Stomach (tissue), 9 donors: ENCODE measurements around the gene PRDM5. TPM values are rescaled to one million over a fixed set of nuclear protein-coding genes. Genes with fewer than 3 reads are reported as not detected.

Experiments
- DNase-seq, 2 donors: peaks; one replicate each; pipeline versions ENCODE4 v3.0.0 to v3.0.0-alpha.2; 2013 to 2019
- H3K27ac ChIP-seq, 5 donors: fragments of 200-600 bp in 4 of 5; sonication (generic) in 4 of 5; one replicate each; pipeline ENCODE4 v1.5.1; 2013 to 2019; ENCODE audit warnings: mild to moderate bottlenecking in 1 of 5, moderate library complexity in 1 of 5
- H3K27me3 ChIP-seq, 3 donors: fragments of 200-600 bp; sonication (generic); one replicate each; pipeline ENCODE4 v1.5.1; 2017 to 2019; ENCODE audit warnings: mixed run types in 1 of 3
- H3K36me3 ChIP-seq, 4 donors: fragments of 200-600 bp; sonication (generic); 1 replicate in 3 of 4; 2 replicates in 1 of 4; pipeline ENCODE4 v1.5.1; 2016 to 2019
- H3K4me1 ChIP-seq, 4 donors: fragments of 200-600 bp; sonication (generic); one replicate each; pipeline ENCODE4 v1.5.1; 2016 to 2019
- H3K4me3 ChIP-seq, 4 donors: fragments of 200-600 bp; sonication (generic) in 3 of 4; one replicate each; pipeline ENCODE4 v1.5.1; 2016 to 2019; ENCODE audit warnings: mild to moderate bottlenecking in 1 of 4
- H3K9me3 ChIP-seq, 4 donors: fragments of 200-600 bp; sonication (generic); one replicate each; pipeline ENCODE4 v1.5.1; 2016 to 2019
- CTCF ChIP-seq, 7 experiments: fragments of 450-650 bp in 4 of 7; fragments of 200-600 bp in 3 of 7; sonication (generic) in 3 of 7; IDR thresholded peaks; one replicate each; pipeline ENCODE4 v1.5.1; 2016 to 2019; ENCODE audit warnings: antibody characterized with exemption in 7 of 7, control low read depth in 2 of 7, mild to moderate bottlenecking in 1 of 7
- EP300 ChIP-seq: sonication (generic); formaldehyde crosslinking; IDR thresholded peaks from one replicate; pipeline ENCODE4 v1.6.1; 2017; ENCODE audit warnings: antibody characterized with exemption
- POLR2A ChIP-seq, 4 donors: fragments of 450-650 bp; IDR thresholded peaks; one replicate each; pipeline ENCODE4 v1.6.1; 2016; ENCODE audit warnings: antibody characterized with exemption in 4 of 4, control low read depth in 2 of 4, mild to moderate bottlenecking in 1 of 4, moderate library complexity in 1 of 4
- POLR2AphosphoS5 ChIP-seq, 3 donors: sonication (generic); formaldehyde crosslinking; IDR thresholded peaks; one replicate each; pipeline ENCODE4 v1.6.1; 2016; ENCODE audit warnings: antibody characterized with exemption in 3 of 3
- WGBS, 5 donors: extraction: QIAGEN DNeasy Blood & Tissue Kit in 3 of 5; methylation state at CpG; one replicate each; pipeline versions ENCODE4 v1.1.5 to v1.1.7; 2013 to 2018; 5-methylcytosine and 5-hydroxymethylcytosine counted together
- intact Hi-C: fragments of 100-400 bp; cut with DNase I; formaldehyde crosslinking; loops from one replicate; pipeline ENCODE4 v1.15.1; 2023; ENCODE audit warnings: low total_unique reads
- polyA plus RNA-seq, 3 donors: library from polyadenylated mRNA; stranded (reverse); fragments of 200-250 nt; gene quantifications; one replicate each; pipeline ENCODE4 v1.2.3, GENCODE V29; 2013
- total RNA-seq, 5 donors: library from RNA; depleted of rRNA; stranded (reverse); fragments of >200 nt; gene quantifications; one replicate each; pipeline versions ENCODE4 v1.1.0 to v1.2.3, GENCODE V29; 2014 to 2016
- donor health status: healthy with polysubstance abuse.
- donor health status: Bipolar disorder and iron deficiency.
- donor health status: healthy.

Gene PRDM5
- total and polyA plus RNA-seq, 8 donors: 1.5 to 64.7 (median 10.7) TPM

DNA sequence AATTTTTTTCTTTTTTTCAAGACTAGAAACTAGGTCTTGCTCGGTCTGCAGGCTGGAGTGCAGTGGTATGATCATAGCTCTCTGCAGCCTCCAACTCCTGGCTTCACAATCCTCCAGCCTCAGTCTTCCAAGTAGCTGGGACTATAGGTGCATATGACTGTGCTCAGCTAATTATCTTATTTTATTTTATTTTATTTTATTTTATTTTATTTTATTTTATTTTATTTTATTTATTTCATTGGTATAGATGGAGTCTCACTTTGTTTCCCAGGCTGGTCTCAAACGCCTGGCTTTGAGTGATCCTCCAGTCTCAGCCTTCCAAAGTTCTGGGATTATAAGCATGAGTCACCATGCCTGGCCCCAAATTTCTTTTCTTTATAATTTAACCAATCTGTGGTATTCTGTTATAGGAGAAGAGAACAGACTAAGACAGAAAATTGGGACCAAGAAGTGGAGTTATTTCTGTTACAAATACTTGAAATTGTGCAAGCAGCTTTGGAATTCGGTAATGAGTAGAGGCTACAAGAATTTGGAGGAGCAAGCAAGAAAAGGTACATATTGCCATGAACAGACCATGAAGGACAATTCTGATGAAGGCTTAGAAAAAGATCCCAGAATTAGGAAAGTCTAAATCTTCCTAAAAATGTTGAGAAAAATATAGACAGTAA lies 4.0 kb upstream of the PRDM5 start:
- WGBS, 5 donors: 88 to 98% (median 90%) methylated on average over 3 of the region's 3 CpGs

DNA sequence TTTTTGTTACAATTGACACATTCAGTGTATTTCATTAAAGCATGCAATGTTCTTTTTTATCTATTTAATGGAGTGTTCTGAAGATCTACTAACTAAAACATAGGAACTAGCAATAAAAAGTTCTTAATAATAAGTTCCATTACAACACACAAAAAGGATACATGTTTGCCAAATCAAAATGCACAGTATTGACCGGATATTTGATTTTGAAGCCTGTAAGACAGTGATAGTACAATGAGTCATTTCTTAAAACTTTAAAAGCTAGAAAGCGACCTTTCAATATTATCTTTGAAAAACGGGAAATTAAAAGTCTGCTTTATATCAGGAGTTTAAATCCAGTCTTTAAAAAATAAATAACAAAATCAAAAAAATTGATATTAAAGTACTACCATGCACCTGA lies 2.4 kb upstream of the PRDM5 start:
- no peaks in the 10 kb centered on the region for H3K36me3 ChIP-seq
- 70 to 88% (median 85%) methylated on average over 3 of the region's 3 CpGs for WGBS, 5 donors
- no peak for DNase-seq
- TF ChIP-seq CTCF (IDR thresholded peaks at IDR 0.05) (no peak), POLR2AphosphoS5 (IDR thresholded peaks at IDR 0.05) (no peak), EP300 (no peak), POLR2A (IDR thresholded peaks at IDR 0.05) (no peak)
- no peak overlapping the region for H3K4me3 ChIP-seq
- H3K27me3 ChIP-seq: peaks cover 0 to 13% (median 0%) of the 10 kb centered on the region in 3 donors
- H3K9me3 ChIP-seq: no peaks in the 10 kb centered on the region
- H3K4me1 ChIP-seq: peaks cover 0 to 28% (median 12%) of the 10 kb centered on the region in 4 donors
- no peak overlapping the region for H3K27ac ChIP-seq
- intact Hi-C loops: no loop called here

More for the DNA sequence above, 4.0 kb upstream of the PRDM5 start:
- intact Hi-C loops: no loop called here
- DNase-seq: no peak
- H3K27me3 ChIP-seq: peaks cover 0 to 13% (median 0%) of the 10 kb centered on the region in 3 donors
- no peak for TF ChIP-seq EP300
- no peak for TF ChIP-seq POLR2AphosphoS5 (IDR thresholded peaks at IDR 0.05)
- no peak for TF ChIP-seq POLR2A (IDR thresholded peaks at IDR 0.05)
- no peak for TF ChIP-seq CTCF (IDR thresholded peaks at IDR 0.05)
- H3K9me3 ChIP-seq: no peaks in the 10 kb centered on the region
- H3K4me1 ChIP-seq: peaks cover 0 to 15% (median 6%) of the 10 kb centered on the region in 4 donors
- H3K27ac ChIP-seq: no peak overlapping the region
- no peak overlapping the region for H3K4me3 ChIP-seq
- no peaks in the 10 kb centered on the region for H3K36me3 ChIP-seq

- H3K4me3 ChIP-seq: peak overlapping the region; percentile 75 to 81 (median 77)
- H3K36me3 ChIP-seq: no peaks in the 10 kb centered on the region
- H3K27me3 ChIP-seq: peaks cover 0 to 13% (median 0%) of the 10 kb centered on the region in 3 donors
- H3K9me3 ChIP-seq: no peaks in the 10 kb centered on the region
- intact Hi-C loops: no loop called here
- H3K27ac ChIP-seq: peak overlapping the region; percentile 84 to 95 (median 92)
- TF ChIP-seq POLR2AphosphoS5 (IDR thresholded peaks at IDR 0.05): no peak
- TF ChIP-seq POLR2A (IDR thresholded peaks at IDR 0.05): no peak
- no peak for TF ChIP-seq EP300
- TF ChIP-seq CTCF (IDR thresholded peaks at IDR 0.05): no peak
- DNase-seq: no peak
- 19 to 29% (median 26%) methylated on average over 12 of the region's 12 CpGs for WGBS, 5 donors
- H3K4me1 ChIP-seq: peaks cover 0 to 45% (median 25%) of the 10 kb centered on the region in 4 donors
Observed at GRCh38 chr4:120923207-120923522, 639 bp upstream of the PRDM5 start.

DNA sequence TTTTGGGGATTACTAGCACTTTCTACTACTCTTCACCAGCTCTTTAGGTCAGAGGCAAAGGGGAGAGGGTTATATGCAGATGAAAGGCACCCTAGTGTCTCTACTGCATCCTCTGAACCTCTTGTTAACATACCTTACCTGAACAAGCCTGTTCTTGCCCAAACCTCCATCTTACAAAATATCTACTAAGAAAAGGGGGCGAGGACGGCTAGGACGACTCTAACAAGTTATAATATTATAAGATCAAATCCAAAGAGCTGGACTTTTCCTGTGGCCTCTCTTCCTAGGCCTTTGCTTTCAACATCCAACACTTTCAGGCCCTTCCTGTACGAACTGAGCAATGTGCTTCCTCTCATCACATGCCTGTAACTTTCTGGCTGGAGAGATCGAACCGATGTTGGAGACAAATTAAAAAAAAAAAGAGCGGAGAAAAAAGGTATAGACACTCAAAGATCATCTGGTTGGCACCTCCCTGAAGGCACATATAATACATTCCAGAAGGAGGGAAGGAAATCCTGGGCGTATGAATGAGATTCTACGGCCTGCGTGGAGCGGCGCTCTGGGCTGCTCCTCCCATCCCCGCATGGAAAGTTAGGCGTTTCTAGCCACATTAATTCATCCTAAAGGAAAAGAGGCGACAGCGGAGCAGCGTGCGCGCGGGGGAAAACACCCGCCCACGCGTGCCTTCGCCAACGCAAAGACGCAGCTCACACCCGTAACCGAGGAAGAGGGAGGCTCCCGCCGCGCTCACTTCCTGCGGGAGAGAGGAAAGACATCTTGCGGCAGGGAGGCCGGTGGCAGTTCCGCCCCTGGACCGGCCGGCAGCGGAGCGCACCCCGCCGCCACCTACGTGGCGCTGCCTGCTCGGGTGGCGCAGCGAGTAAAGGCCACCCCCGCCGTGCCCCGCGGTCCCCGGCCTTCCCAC lies 808 bp downstream of the PRDM5 start:
- TF ChIP-seq CTCF (IDR thresholded peaks at IDR 0.05): no peak
- no peak for TF ChIP-seq EP300
- TF ChIP-seq POLR2AphosphoS5 (IDR thresholded peaks at IDR 0.05): peak in 2 of 3 donors; percentile 77 to 82
- TF ChIP-seq POLR2A (IDR thresholded peaks at IDR 0.05): no peak
- Histone ChIP-seq H3K4me3 (peak overlapping the region; percentile 75 to 81 (median 77)), H3K36me3 (no peaks in the 10 kb centered on the region), H3K9me3 (no peaks in the 10 kb centered on the region), H3K27ac (peak overlapping the region; percentile 84 to 95 (median 92)), H3K27me3 (peaks cover 0 to 13% (median 0%) of the 10 kb centered on the region in 3 donors), H3K4me1 (peaks cover 0 to 49% (median 29%) of the 10 kb centered on the region in 4 donors)
- 3 to 5% (median 3%) methylated on average over 33 to 51 of the region's 51 CpGs for WGBS, 5 donors
- DNase-seq: peak; percentile 59 to 87
- intact Hi-C loops: no loop called here
